SU-DHL-6 (cell line): Measurements from ENCODE around the gene CSPG5.

Experiments
- EZH2phosphoT487 ChIP-seq: fragments of 200-600 bp; sonication (generic), shearing (Covaris generic); conservative IDR thresholded peaks from 2 replicates; pipeline ENCODE4 v1.6.1; 2018; ENCODE audit warnings: mild to moderate bottlenecking, antibody characterized with exemption, low read length, moderate library complexity, mixed read lengths
- TF ChIP-seq, protein P1 (sequence below): fragments of 200-600 bp; sonication (generic); IDR thresholded peaks from one replicate; pipeline ENCODE4 v1.5.1; 2017; ENCODE audit warnings: antibody characterized with exemption, mild to moderate bottlenecking, low read length, moderate library complexity; ENCODE audit not compliant: insufficient read depth, poor library complexity, severe bottlenecking

DNA sequence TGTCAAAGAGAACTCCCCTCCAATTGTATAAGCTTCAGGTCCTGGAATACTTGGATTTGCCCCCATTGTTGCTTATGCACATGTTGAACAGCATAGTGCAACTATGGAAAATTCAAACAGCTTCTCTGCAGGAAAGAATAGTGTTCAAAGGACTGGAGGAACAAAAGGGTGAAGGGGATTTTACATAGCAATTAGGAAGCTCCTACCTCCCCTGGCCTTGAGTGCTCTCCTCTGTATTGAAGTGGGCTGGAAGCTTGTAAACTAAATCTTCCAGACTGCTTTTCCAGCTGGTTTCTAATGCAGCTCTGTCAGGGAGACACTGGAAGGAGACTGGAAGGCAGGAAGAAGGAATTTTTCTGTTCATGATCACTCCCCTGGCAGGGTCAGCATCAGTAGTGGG, 57.9 kb downstream of the CSPG5 start:
- TF ChIP-seq, protein P1, sequence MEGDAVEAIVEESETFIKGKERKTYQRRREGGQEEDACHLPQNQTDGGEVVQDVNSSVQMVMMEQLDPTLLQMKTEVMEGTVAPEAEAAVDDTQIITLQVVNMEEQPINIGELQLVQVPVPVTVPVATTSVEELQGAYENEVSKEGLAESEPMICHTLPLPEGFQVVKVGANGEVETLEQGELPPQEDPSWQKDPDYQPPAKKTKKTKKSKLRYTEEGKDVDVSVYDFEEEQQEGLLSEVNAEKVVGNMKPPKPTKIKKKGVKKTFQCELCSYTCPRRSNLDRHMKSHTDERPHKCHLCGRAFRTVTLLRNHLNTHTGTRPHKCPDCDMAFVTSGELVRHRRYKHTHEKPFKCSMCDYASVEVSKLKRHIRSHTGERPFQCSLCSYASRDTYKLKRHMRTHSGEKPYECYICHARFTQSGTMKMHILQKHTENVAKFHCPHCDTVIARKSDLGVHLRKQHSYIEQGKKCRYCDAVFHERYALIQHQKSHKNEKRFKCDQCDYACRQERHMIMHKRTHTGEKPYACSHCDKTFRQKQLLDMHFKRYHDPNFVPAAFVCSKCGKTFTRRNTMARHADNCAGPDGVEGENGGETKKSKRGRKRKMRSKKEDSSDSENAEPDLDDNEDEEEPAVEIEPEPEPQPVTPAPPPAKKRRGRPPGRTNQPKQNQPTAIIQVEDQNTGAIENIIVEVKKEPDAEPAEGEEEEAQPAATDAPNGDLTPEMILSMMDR = no peak
- TF ChIP-seq EZH2phosphoT487 = no peak
